ENCODE data around the gene ANAPC16.
A peak's percentile ranks its signal among the peaks of the same experiment; 100 is the strongest.
"Not testable (repeated sequence)": the region's sequence is repeated elsewhere in the genome, so short reads cannot be mapped to it uniquely, and the experiment has no call there.

Gene ANAPC16

GRCh38 chr10:72218325-72218724, 2.5 kb downstream of the ANAPC16 start:
- no peak for DNase-seq

DNA sequence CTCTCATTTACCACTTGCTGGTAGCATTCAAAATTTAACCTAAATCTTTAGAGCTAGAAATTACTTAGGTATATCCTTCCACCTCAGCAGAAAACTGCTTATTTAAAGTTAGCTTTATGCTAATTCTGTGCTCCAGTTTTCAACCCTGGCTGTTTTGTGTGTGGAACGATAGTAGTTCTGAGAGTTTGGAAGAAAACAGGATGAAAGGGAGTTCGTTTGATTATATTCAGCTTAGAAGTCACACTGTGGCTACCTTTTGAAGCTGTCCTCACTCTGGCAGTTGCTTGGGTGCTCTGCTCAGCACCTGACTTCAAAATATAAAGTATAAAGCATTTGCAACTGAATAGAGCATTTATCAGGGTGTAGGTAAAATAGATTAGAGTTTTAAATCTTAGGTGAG, 2.9 kb downstream of the ANAPC16 start:
- DNase-seq = no peak

DNA sequence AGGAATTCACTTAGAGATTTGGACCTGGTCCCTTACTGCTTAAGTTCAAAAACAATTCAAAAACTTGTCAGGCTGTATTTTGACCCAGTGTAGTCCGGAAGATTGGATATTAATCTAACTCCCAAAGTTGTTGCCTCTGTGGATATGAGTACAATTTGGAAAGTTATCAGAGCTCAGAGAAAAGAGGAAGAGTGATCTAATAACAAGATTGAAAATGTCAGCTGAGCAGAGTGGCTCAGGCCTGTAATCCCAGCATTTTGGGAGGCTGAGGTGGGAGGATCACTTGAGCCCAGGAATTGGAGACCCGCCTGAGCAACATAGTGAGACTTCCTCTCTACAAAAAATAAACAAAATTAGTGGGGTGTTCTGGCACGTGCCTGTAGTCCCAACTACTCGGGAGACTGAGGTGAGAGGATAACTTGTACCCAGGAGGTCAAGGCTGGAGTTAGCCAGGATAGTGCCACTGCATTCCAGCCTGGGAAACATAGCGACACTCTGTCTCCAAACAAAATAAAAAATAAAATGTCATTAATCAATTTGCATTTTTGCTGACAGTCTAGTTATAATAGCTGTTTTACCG, 3.5 kb downstream of the ANAPC16 start:
- DNase-seq = no peak

DNA sequence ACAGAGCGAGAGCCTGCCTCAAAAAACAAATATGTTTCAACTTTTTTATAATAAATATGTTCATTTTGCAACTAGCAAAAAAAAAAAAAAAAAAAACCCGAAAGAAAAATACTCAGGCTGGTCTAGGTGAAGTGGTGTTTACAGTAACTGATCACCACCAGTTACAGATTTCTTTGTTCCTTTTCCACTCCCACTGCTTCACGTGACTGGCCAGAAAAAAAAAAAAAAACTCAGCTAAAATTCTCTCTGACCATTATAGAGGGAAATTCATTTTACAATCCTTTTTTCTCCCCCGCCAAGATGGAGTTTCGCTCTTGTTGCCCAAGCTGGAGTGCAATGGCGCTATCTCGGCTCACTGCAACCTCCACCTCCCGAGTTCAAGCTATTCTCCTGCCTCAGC, 4.8 kb downstream of the ANAPC16 start:
- DNase-seq = no peak

DNA sequence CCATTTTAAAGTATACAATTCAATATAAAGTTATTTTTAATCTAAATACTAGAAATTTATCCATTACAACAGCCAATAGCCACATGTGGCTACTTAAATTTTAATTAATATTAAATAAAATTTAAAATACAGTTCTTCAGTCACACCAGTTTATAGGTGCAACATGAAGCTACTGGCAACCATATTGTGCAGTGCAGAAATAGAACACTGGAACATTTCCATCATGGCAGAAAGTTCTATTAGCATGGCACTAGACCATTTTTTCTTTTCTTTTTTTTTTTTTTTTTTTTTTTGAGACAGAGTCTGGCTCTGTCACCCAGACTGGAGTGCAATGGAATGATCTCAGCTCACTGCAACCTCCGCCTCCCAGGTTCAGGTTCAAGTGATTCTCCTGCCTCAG, 5.5 kb downstream of the ANAPC16 start:
- no peak for DNase-seq

DNA sequence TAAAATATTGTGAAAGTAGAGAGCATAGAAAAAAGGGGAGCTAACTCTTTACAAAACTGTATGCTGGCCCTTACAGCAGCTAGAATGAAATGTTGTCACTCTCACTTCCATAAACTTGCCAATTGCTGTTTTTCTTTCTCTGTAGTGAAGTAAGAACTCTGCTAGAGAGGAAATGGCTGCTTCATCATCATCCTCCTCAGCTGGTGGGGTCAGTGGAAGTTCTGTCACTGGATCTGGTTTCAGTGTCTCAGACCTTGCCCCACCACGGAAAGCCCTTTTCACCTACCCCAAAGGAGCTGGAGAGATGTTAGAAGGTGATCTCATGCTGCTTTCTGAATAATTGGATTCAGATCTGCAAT, 7.9 kb downstream of the ANAPC16 start:
- no peak for DNase-seq

GRCh38 chr10:72224191-72224590, 8.4 kb downstream of the ANAPC16 start:
- not testable (repeated sequence) for DNase-seq

DNA sequence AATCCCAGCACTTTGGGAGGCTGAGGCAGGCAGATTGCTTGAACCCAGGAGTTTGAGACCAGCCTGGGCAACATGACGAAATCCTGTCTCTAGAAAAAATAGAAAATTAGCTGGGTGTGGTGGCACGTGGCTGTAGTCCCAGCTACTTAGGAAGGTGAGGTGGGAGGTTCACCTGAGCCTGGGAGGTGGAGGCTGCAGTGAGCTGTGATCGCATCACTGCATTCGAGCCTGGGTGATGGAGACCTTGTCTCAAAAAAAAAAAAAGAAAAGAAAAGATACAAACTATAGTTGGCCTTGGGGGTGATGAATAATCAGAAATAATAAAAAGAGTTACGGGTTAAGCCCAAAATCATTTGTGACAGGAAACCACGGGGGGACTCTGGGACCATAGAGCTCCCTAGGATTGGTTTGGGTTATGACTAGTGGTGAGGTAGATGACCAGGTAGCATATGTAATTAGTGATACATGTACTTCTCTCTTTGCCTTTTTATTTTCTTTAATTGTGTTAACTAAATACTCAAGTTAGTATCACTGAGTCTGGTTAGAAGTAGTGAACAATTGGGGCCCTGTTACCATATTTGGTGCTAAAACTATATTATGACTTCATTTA, 10.7 kb downstream of the ANAPC16 start:
- no peak for DNase-seq

- DNase-seq = no peak
These were observed 12.0 kb downstream of the ANAPC16 start for GRCh38 chr10:72227826-72228225.

- DNase-seq = peak; percentile 80
These were observed 12.5 kb downstream of the ANAPC16 start for GRCh38 chr10:72228318-72228751.

DNA sequence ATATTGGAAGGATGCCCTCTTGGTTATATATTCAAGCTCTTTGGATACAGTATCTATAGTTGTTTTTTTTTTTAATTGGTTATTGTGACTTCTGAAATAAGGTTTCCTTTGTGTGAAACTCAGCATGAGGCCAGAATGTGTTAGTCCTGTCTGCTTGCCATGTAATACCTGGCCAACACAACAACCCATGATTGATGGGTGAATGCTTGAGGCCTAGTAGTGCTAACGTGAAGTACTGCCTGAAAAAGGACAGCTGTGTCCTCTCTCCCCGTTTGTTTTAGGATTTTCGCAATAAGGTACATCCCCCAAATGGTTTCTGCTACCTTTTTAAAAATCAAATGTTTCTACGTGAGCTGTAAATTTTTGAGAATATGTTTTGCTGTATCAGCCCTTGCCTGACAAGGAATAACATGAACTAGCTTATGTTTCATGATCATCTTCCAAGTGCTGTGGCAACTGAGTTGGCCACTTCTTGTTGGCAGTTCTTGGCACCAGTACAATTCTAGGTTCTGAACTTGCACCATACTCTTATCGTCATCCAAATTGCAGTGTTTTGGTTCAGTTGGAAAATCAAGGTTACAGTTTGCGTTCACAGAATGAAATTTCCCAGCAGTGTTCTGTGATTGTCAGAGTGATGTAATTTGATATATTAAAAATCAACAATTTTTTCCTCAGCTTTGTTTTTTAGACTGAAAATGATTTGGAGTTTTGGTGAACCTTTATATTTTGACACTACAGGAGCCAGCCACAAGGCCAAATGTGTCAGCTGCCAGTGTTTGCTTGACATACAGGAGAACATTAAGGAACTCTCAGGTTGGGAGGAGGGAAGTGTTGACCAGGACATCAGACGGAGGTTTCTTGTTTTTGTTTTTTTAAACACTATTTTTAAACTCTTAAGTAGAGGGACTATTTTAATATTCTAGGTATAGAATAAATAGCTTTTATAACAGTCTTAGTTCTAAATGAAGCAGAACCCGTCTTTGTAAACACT, 13.7 kb downstream of the ANAPC16 start:
- peak; percentile 87 for DNase-seq

GRCh38 chr10:72233621-72234020, 17.8 kb downstream of the ANAPC16 start:
- no peak for DNase-seq

GRCh38 chr10:72234560-72235095, 18.8 kb downstream of the ANAPC16 start:
- no peak for DNase-seq

DNA sequence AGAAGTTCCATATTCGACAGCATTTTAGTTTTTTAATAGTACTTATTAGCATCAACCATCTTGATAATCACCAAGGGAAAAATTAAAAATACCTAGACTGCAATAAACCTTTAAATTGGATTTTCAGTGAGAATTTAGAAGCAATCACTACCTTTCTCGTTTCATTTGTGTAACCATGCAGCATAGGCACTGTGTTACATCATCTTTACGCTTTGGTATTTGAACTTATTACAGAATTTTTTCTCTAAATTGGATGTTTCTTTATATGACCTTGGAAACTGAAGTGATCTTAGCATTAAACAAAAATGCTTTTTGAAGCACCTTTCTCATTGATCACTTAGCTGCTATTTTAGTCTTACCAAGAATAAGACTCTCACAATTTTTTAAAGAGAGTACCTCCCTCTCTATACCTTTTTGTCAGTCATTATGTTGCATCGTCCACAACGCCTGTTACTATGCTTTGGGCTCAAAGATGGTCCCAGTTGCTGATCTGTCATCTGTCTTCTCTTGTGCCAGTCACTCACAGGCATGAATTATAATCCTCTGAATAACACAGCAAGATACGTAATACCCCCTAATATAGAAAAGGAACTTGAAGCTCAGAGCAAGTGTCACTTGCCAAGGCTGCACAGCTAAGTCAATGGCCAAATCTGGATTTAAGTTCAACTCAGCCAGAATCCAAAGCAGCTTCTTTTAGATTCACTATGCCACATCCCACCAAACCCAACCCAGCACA, 19.9 kb downstream of the ANAPC16 start:
- no peak for DNase-seq

- no peak for DNase-seq
These were observed 22.8 kb downstream of the ANAPC16 start for GRCh38 chr10:72238392-72239175.

- no peak for DNase-seq
These were observed 23.6 kb downstream of the ANAPC16 start for GRCh38 chr10:72239409-72239808.

DNA sequence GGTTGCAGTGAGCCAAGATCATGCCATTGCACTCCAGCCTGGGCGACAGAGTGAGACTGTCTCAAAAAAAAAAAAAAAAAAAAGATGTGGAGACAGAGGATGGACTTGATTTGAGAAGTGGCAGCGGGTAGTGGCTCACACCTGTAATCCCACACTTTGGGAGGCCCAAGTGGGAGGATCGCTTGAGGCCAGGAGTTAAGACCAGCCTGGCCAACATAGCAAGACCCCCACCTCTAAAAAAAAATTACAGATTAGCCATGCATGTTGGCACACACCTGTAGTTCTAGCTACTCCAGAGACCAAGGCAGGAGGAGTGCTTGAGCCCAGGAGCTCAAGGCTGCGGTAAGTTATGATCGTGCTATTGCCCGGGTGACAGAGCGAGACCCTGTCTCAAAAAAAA, 24.6 kb downstream of the ANAPC16 start:
- DNase-seq = no peak

DNA sequence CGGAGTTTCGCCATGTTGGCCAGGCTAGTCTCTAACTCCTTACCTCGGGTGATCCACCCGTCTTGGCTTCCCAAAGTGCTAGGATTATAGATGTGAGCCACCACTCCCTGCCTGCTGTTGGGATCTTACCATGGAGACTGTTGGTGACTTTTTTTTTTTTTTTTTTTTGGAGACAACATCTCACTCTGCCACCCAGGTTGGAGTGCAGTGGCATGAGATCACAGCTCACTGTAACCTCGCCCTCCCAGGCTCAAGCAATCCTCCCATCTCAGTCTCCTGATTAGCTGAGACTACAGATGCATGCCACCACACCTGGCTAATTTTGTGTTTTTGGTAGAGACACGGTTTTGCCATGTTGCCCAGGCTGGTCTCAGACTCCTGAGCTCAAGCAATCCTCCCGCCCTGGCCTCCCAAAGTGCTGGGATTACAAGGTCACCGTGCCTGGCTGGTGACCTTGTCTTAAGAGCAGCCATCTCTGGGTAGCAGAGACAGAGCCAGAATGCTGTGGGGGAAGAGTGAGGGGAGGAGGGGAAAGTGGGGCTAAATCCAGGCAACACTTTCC, 26.0 kb downstream of the ANAPC16 start:
- DNase-seq = no peak

DNA sequence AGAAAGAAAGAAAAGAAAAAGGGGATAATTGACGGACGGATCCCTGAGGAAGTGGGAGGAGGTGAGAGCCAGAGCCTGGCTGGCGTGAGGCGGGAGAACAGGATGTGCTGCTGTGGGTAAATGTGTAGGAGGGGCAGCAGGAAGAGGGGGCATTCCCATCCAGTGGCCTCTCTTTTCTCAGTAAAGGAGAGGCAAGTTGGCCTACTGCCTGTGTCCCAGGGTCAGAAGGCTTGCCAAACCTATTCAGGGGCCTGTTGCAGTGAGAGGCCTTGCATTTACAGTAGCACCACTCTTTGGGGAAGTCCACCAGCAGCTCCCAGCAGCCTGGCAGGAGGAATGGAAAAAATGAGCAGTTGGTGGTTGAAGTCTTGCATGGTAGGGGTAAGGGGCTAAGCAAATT, 26.9 kb downstream of the ANAPC16 start:
- DNase-seq = no peak

- DNase-seq = no peak
These were observed 28.1 kb downstream of the ANAPC16 start for GRCh38 chr10:72243822-72244437.

GRCh38 chr10:72244573-72245038, 28.8 kb downstream of the ANAPC16 start:
- no peak for DNase-seq
